GM23248 (cell line): ENCODE data around the gene CD300A.

Source experiments
- EZH2 ChIP-seq: fragments of 200-600 bp; sonication (generic); IDR thresholded peaks from 2 replicates; pipeline ENCODE4 v1.6.1; 2018; ENCODE audit warnings: antibody characterized with exemption, mild to moderate bottlenecking; ENCODE audit not compliant: insufficient read depth, poor library complexity, severe bottlenecking
- EZH2phosphoT487 ChIP-seq: fragments of 200-600 bp; sonication (generic); IDR thresholded peaks from 2 replicates; pipeline ENCODE4 v1.6.1; 2018; ENCODE audit warnings: antibody characterized with exemption, moderate library complexity, mild to moderate bottlenecking, low read depth; ENCODE audit not compliant: insufficient read depth

DNA sequence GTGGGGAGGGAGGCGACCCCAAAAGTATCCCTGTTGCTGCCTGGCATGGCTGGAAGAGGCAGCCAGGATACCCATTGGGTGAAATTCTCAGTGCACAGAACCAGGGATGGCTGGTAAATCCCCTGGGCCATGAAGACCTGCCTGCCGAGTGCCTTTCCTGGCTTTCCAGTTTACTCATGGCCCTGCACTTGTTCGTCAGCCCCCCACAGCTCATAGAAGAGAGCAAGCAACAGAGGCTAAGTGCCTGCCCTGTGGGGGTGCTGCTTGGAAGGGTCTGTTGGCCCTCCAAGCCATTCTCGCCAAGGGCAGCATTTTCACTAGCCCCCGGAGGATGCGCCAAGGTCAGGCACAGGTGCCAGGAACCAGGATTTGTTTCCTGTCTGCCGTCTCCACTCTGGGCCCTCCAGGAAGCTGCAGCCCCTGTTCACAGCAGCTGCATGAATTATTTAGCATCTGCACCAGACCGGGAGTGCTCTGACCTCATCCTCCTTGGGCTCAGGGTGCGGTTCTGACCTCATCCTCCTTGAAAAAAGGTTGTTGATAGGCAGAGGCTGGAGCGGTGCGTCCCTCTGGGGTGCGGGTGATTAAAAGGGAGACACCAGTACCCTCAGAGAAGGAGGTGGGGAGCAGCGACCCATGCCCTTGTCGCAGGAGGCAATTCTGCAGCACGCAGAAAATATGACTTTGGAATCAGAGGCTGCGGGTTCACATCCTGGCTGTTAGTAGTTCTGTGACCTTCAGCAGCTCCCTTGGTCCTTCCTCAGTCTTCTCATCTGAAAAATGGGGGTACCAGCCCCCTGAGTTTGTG lies 14.2 kb upstream of the CD300A start:
- no peak for TF ChIP-seq EZH2
- no peak for TF ChIP-seq EZH2phosphoT487
